GM18909 (cell line): ENCODE data around the gene ZDHHC11.
"Not testable (repeated sequence)": the region's sequence is repeated elsewhere in the genome, so short reads cannot be mapped to it uniquely, and the experiment has no call there.

Experiments used
- ATAC-seq: cut with Tn5 transposase; IDR thresholded peaks from one replicate; pipeline ENCODE4 v1.9.1; 2021; ENCODE audit warnings: mild to moderate bottlenecking; ENCODE audit not compliant: unreplicated experiment, poor library complexity

Gene ZDHHC11

DNA sequence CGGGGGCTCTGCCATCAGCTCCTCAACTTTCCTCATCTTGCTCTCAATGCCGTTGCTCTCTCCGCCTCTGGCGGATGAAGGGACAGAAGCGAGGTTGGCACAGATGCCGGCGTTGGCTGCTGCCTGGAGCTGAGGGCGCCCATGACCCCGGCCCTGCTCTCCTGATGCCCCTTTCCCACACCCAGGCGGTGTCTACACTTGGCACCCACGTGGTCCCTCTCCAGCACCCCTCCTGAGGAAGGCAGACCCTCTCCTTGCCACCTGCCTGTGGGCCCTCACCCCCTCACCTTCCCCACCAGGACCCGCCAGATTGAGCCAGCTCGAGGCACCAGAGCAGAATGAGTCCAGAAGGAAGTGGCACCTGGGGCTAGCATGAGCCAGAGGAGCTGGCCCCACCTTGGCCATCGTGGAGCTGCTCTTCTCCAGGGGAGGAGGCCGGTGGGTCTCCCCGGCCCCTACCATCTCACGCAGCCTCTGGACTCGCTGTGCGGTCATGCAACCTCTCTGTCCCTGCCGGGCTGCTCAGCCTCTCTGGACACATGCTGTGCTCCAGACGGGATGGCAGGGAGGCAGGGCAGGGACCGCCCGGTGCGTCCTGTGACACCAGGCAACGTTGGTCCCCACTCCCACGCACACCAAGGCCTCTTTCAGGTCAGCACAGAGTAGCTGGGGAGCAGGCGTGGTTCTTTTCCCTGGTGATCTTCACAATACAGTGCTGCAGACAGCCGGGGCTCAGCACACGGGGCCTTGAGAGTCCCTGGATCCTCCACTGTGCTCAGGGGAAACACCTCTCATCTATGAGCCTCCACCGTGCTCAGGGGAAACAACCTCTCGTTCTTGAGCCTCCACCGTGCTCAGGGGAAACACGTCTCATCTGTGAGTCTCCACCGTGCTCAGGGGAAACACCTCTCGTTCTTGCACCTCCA is 4.8 kb downstream of the ZDHHC11 start:
- not testable (repeated sequence) for ATAC-seq

DNA sequence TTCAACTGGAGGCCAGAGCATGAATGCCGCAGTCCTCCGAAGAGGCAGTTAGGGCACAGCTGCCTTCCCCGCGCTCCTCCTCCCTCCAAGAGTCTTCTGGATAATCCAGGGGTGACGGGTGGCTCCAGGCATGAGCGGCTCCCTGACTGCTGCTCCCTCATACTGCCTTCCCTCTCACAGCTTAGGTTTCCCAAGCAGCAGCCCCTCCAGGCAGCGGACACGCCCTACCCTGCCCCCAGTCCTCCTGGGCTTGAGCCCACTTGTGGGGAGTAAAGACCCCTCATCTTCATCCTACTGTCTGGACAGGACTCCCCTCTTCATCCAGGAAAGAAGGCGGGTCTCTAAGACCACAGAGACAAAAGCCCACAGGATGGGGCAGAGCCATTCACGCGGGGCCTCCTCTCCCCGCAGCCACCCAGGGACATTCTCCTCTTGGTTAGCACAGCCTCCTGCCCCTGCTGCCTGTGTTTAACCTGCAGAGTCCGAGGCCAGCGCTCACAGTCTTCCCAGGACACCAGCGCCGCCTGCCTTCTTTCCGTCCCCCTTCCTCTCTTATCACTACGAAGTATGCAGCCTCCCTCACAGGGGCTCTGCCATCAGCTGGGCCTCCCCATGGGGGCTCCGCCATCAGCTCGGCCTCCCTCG is 5.6 kb downstream of the ZDHHC11 start:
- not testable (repeated sequence) for ATAC-seq

DNA sequence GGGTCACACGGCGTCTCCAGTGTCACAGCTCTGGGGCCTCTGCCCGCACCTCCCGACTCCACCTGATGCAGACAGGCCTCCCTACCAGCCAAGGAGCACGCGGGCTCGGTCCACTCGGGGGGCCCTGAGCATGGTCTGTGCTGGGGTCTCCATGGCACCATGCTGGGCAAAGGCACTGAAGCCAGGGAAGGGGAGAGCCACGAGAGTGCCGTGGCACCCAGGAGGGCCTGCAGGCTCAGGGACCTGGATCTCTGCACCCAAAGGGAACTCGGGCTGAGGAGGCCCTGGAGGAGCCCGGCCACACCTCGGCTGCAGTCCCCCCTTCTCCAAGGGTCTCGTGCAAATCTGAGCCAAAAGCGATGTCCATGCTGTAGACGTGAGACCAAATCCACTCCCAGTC is 6.4 kb downstream of the ZDHHC11 start:
- not testable (repeated sequence) for ATAC-seq

GRCh38 chr5:843926-844325 is 6.9 kb downstream of the ZDHHC11 start:
- not testable (repeated sequence) for ATAC-seq

DNA sequence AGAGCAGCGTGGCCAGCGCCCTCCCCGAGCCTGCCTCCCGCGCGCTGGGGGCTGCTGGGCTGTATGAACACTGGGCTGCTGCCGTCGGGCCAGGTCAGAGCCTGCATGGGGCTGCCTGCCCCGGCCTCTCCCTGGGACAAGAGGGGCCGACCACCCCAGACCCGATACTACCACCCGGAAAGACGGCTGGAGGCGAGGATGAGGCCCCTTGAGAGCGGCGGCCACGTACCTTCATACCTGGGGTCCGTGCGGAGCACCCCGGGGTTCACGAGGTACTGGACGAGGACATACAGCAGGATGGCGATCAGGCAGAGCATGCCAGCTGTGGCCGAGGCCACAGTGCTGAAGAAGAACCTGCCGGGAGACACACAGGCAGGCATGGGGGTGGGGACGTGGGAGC is 7.4 kb downstream of the ZDHHC11 start:
- not testable (repeated sequence) for ATAC-seq

DNA sequence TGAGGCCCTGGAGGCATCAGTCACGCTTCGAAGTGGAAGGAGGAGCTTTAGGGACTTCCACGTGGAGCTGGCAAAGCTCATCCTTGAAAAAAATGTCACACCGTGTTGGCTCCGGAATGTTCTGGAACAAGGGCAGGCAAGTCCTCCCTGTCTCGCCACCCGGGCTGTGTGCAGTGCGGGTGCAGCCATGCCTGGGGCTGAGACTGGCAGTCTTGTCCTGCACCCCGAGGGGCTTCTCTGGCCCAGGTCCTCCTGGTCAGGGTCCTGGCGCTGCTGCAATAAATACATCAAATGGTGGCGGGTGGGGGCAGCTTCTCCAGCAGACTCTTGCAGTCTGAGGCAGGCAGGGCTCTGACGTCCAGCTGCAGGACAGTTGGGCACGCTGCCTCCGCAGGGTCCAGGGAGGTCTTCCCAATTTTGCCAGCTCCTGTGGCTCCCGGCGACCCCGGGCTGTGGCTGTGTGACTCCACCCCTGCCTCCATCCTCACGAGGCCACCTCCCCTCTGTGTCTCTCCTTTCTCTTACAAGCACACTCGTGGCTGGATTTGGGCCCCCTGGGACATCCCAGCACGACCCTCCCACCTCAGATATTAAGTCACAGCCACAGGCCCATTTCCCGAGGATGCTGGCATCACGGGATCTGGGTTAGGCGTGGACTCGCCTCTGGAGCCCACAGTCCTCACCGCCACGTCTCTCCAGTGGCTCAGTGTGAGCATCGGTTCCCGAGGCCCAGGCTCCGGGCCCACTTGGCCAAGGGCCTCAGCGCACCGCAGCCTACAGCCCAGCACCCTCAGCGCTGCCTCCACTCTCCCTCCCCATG is 8.2 kb downstream of the ZDHHC11 start:
- ATAC-seq, result not testable (repeated sequence)

GRCh38 chr5:841531-842401 is 9.0 kb downstream of the ZDHHC11 start:
- ATAC-seq, result not testable (repeated sequence)

GRCh38 chr5:840974-841435 is 9.8 kb downstream of the ZDHHC11 start:
- ATAC-seq, result not testable (repeated sequence)

DNA sequence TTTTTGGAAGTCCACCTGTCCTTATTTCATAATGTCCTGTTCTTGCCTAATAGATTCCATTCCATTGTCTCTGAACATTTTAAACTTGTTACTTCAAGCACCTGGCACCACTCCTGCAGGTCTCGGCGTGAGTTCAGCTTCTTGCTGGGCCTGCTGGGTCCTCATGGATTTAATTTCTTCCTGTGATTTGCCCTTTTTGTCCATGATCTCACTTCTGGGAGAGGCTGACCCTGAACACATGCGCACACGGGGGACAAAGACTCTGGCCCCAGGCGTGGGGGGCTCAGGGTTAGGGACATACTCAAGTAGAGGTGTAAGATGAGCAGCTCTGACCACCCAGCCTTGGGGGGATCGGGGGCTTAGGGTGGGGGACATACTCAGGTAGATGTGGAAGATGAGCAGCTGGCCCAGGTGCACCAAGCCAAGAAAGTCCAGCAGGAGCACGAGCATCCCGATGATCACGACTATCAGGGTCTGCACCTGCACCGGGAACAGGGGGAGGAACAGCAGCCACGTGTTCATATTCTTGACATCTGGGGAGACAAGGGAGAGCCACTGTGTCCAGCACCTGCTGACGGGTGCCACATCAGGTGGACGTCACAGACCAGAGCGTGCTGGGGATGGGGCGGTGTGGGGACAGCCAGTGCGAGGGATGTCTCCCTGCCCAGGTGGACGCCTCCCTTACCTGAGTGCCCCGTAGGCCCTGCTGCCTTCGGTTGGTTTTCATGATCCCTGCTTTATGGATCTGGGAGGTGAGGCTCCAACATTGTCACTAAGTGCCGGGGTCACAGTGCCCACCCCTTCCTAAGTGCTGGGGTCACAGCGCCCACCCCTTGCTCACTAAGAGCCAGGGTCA is 10.4 kb downstream of the ZDHHC11 start:
- not testable (repeated sequence) for ATAC-seq

GRCh38 chr5:838431-838851 is 12.3 kb downstream of the ZDHHC11 start:
- not testable (repeated sequence) for ATAC-seq

DNA sequence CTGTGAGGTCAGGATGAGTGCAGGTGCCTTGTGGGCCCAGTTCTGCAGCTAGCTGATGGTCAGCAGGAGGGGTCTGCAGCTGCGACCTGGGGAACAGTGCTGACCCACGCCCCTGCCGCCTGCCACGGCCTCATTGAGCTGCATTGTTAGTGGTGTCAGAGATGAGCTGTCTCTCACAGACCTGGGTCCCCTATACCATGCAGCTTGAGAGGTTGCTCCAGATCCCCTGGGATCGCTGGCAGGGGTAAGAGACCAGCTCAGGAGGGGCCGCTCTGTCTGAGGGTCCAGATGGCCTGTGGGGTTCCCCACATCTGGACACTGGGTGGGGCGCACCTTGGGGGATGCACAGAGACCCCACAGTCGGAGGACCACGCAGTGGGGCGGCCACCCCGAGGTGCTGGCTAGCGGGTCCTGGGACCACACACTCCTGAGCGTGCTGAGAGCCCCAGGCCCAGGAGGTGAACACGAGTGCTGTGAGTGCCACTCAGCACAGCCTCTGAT is 13.1 kb downstream of the ZDHHC11 start:
- ATAC-seq, result not testable (repeated sequence)

DNA sequence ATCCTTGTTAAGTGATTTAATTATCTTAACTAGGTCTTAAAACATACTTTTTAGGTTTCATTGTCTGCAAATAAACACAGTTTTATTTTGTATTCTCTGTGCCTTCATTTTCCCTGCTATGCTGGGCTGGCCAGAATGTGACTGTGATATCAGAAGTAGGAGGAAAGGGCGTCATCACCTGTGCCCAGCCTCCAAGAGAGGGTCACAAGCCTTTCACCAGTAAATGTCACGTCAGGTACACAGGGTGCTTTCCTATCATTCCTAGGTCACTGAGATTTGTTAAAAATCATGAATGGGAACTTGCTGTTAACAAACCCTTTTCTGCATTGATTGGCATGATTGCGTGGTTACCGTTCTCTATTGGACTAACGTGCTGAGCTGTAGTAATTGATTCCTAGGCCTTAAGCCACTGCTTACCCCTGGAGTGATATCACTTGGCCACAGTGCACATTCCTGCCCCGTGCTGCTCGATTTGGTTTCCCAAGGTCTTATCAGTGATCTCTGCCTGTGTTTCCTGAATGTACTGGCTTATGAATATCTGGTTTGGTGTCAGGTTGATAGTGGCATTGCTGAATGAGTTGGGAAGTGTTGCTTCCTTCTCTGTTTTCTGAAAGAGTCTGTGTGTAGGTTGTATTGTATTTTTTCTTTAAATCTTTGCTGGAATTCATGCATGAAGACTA is 14.7 kb downstream of the ZDHHC11 start:
- ATAC-seq, result not testable (repeated sequence)

- not testable (repeated sequence) for ATAC-seq
Observed at GRCh38 chr5:834013-834412, 16.8 kb downstream of the ZDHHC11 start.

- ATAC-seq, result not testable (repeated sequence)
Observed at GRCh38 chr5:828194-828593, 22.6 kb downstream of the ZDHHC11 start.

DNA sequence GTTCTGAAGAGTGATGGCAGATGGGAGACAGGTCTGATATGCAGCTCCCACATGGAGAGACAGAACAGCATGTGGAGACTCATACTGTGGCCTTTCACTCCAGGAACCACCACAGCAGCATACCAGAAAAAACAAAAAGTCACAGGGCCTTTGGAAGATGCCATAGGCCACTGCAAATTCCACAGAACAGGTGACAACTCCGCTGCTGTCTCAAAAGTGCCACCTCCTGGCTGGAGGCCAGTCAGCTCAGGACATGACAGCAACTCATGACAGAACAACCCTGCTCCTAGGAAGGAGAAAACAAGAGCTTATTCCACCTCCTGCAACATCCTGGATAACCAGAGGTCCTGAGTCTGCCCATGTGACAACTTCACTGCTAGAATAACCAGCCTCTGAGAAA is 25.2 kb downstream of the ZDHHC11 start:
- ATAC-seq, result not testable (repeated sequence)

DNA sequence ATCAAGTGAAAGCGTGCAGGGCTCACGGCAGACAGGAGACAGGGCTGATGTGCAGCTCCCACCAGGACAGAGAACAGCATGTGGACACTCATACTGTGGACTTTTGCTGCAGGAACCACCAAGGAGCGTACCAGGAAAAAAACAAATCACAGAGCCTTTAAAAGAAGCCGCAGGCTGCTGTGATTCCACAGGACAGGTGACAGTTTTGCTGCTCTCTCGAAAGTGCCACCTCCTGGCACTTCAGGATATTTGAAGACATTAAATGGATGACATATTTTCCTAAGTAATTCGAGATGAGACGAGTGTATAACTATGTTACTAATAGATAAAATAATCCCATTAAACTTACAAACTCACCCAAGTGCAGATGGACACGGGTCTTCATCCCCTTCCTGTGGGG is 29.3 kb downstream of the ZDHHC11 start:
- ATAC-seq, result no peak

DNA sequence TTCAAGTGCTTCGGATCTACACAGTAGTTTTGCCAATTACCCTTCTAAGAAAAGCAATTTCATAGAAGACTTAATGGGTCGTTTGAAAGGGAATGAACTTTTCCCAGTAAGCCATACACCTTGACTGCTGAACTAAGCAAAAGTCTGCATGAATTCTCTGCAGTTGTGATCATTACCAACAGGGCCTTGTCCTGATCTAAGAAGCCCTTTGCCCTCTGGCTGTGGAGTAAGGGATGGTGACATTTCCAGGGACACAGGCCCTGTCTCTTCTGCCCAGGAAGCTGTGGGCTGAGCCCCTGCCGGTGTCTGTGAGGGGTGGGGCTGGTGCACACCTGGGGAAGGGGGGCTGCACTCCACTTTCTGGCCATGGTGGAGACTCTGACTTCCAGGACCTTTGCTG is 30.5 kb downstream of the ZDHHC11 start:
- ATAC-seq, result no peak

DNA sequence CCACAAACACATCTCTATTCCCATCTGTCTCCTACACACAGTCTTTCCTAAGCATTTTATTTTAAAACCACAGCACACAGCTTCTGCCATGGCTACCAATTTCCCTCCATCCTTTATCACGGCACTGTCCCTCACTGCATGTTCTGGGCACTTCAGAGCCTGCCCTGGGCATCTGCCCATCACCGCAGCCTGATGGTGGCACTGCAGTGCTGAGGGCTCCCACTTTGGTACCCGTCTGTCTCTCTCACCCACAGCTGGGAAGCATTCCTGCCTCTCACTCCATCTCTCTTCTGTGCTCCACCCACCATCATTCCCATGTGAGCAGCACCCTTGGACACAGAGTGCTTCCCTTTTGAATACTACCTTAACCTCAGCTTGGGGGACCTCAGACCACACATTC is 31.7 kb downstream of the ZDHHC11 start:
- ATAC-seq, result no peak
